ENCODE data around the gene ZNF654. TPM values are rescaled to one million over a fixed set of nuclear protein-coding genes. Genes with fewer than 3 reads are reported as not detected.
"Not testable (repeated sequence)": the region's sequence is repeated elsewhere in the genome, so short reads cannot be mapped to it uniquely, and the experiment has no call there.

Gene ZNF654
- 10 to 100 TPM in 1 of 6 donors, 1 to 10 TPM in 5; 4.5 to 11.0 (median 6.7) TPM for total RNA-seq
- polyA plus RNA-seq: 1 to 10 TPM; 1.7 to 3.1 TPM

GRCh38 chr3:88058581-88059379, at the start of gene ZNF654, which contains the start of gene CGGBP1:
TSS of gene ZNF654 (plus strand) at chr3:88059255. CDS start at chr3:88059320, 65 bp downstream.
TSS of gene CGGBP1 (minus strand) at chr3:88059005. CDS start at chr3:88055976, 3,029 bp downstream.
- no peaks in the 10 kb centered on the region for H3K9me3 ChIP-seq
- intact Hi-C loops (cut with DNase I): no loop called here
- DNase-seq (peak; percentile 93 to 99 (median 98)), ATAC-seq (peak; percentile 92 to 97 (median 93)), FAIRE-seq (peak; percentile 86)
- H3K4me3 ChIP-seq: peak within 1 kb of the TSS; percentile 77 to 98 (median 90)
- H3K27me3 ChIP-seq: no peaks in the 10 kb centered on the region
- 0% methylated on average over 69 to 76 of the region's 76 CpGs for WGBS, 2 donors
- peaks cover 20 to 35% (median 27%) of the 10 kb centered on the region in 3 donors for H3K4me1 ChIP-seq
- peaks cover 0 to 12% (median 0%) of the 10 kb centered on the region in 3 donors for H3K36me3 ChIP-seq
- TF ChIP-seq CTCF (IDR thresholded peaks at IDR 0.05): no peak
- H3K27ac ChIP-seq: peak within 1 kb of the TSS; percentile 87 to 94 (median 92)

DNA sequence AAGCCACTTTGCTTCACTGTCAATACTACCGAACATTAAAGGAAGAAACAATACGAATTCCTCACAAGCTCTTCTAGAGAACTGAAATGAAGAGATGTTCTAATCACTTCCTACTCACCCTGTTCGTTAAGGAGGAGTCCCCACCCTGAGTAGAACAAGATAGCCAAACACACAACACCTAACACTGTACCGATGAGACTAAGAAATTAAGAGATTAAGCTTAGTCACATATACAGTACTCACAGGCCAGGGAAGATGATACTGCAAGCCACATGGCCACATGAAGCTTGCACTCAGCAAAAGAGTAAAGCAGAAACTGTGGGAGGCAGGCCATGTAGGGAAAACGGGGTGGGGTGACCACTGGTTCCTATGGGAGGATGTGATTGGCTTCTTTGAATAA, 48.2 kb upstream of the ZNF654 start:
- TF ChIP-seq CTCF (IDR thresholded peaks at IDR 0.05): no peak
- 78 to 82% methylated on average over 5 of the region's 5 CpGs for WGBS, 2 donors
- no peak for ATAC-seq

GRCh38 chr3:88013592-88013991, 45.5 kb upstream of the ZNF654 start:
- Histone ChIP-seq H3K27ac (no peak overlapping the region), H3K4me3 (no peak overlapping the region), H3K4me1 (no peaks in the 10 kb centered on the region), H3K36me3 (no peaks in the 10 kb centered on the region), H3K9me3 (no peaks in the 10 kb centered on the region), H3K27me3 (no peaks in the 10 kb centered on the region)
- WGBS, 2 donors: 27 to 42% methylated on average over 2 of the region's 2 CpGs
- intact Hi-C loops (cut with DNase I): loop anchor here in 1 of 3 donors (10.0 kb wide), 1 partner anchor 709 kb away; no protein-coding TSS in a partner anchor
- ATAC-seq (peak in 1 of 4 donors; percentile 15), FAIRE-seq (no peak), DNase-seq (no peak)
- no peak for TF ChIP-seq CTCF (IDR thresholded peaks at IDR 0.05)

More for the DNA sequence above, 48.2 kb upstream of the ZNF654 start:
- Histone ChIP-seq H3K4me1 (no peaks in the 10 kb centered on the region), H3K4me3 (no peak overlapping the region), H3K27ac (no peak overlapping the region), H3K36me3 (no peaks in the 10 kb centered on the region), H3K27me3 (no peaks in the 10 kb centered on the region), H3K9me3 (no peaks in the 10 kb centered on the region)
- intact Hi-C loops (cut with DNase I): loop anchor here in 1 of 3 donors (10.0 kb wide), 1 partner anchor 706 kb away; no protein-coding TSS in a partner anchor
- DNase-seq (no peak), FAIRE-seq (no peak)

DNA sequence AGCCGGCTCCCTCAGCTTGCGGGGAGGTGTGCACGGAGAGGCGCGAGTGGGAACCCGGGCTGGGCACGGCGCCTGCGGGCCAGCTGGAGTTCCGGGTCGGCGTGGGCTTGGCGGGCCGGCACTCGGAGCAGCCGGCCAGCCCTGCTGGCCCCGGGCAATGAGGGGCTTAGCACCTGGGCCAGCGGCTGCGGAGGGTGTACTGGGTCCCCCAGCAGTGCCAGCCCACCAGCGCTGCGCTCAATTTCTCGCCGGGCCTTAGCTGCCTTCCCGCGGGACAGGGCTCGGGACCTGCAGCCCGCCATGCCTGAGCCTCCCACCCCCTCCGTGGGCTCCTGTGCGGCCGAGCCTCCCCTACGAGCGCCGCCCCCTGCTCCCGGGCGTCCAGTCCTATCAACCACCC, 43.4 kb upstream of the ZNF654 start:
- intact Hi-C loops (cut with DNase I): loop anchor here in 1 of 3 donors (10.0 kb wide), 1 partner anchor 711 kb away; no protein-coding TSS in a partner anchor
- H3K4me1 ChIP-seq, H3K27me3 ChIP-seq, H3K9me3 ChIP-seq, H3K27ac ChIP-seq, ATAC-seq, FAIRE-seq, H3K4me3 ChIP-seq, H3K36me3 ChIP-seq: not testable (repeated sequence)
- 95 to 98% methylated on average over 20 to 35 of the region's 35 CpGs for whole genome bisulfite sequencing, 2 donors
- peak in 1 of 6 donors; percentile 47 for DNase-seq

- DNase-seq (no peak), ATAC-seq (no peak), FAIRE-seq (no peak)
- no peaks in the 10 kb centered on the region for H3K9me3 ChIP-seq
- WGBS, 2 donors: 77 to 90% methylated on average over 2 of the region's 2 CpGs
- no peaks in the 10 kb centered on the region for H3K36me3 ChIP-seq
- no peak for TF ChIP-seq CTCF (IDR thresholded peaks at IDR 0.05)
- H3K27ac ChIP-seq: no peak overlapping the region
- H3K4me3 ChIP-seq: no peak overlapping the region
- no peaks in the 10 kb centered on the region for H3K27me3 ChIP-seq
- H3K4me1 ChIP-seq: no peaks in the 10 kb centered on the region
- intact Hi-C loops (cut with DNase I): loop anchor here in 1 of 3 donors (10.0 kb wide), 1 partner anchor 714 kb away; no protein-coding TSS in a partner anchor
Measured at GRCh38 chr3:88019024-88019423, 40.0 kb upstream of the ZNF654 start.

Measured in pancreas (tissue), 10 donors.